ENCODE measurements around the gene WDR48. TPM values are rescaled to one million over a fixed set of nuclear protein-coding genes. Genes with fewer than 3 reads are reported as not detected.

WDR48 gene
- total and polyA plus RNA-seq, 9 of the 15 experiments (the other 6 are each of a cell fraction or from before 2014, with no cell fraction given), result 26.6 to 70.6 (median 48.0) TPM

DNA sequence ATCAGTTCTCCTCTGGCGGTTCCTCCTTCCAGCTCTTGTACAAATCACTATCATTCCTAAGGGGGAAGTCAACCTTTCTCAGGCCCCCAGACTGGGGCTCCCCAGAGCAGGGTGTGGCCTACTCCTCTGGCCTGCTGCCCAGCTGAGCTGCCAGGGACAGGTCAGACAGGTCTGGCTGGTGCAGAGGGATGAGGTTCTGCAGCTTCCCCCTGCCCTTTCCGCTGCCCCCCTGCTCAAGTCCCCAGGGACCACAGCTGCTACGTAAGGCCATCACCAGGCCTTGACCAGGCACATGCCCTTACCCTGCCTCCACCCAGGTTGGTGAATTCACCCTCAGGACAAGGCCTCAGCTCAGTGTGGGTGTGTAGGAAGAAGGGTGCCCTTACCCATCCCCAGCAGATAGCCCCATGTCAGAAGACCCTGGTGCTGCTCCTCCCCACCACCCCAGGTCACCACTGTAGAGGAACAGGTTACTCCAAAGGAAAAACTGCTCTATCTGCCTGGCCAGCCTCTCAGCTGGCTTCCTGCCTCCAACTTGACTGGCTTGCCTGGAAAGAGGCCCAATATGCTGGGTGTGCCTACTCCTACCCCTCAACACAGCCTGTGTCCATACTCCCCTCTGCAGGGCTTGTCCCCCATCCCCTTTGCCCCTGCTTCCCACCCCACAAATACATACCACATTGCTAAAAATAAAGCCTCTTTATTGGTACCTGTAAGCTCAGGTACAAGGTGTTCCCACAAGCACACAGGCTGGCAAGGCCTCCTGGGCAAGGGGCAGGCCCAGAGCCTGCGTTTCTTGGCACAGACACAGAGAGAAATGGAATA lies 89.6 kb downstream of the WDR48 start (continued):
- TF ChIP-seq, protein P1, sequence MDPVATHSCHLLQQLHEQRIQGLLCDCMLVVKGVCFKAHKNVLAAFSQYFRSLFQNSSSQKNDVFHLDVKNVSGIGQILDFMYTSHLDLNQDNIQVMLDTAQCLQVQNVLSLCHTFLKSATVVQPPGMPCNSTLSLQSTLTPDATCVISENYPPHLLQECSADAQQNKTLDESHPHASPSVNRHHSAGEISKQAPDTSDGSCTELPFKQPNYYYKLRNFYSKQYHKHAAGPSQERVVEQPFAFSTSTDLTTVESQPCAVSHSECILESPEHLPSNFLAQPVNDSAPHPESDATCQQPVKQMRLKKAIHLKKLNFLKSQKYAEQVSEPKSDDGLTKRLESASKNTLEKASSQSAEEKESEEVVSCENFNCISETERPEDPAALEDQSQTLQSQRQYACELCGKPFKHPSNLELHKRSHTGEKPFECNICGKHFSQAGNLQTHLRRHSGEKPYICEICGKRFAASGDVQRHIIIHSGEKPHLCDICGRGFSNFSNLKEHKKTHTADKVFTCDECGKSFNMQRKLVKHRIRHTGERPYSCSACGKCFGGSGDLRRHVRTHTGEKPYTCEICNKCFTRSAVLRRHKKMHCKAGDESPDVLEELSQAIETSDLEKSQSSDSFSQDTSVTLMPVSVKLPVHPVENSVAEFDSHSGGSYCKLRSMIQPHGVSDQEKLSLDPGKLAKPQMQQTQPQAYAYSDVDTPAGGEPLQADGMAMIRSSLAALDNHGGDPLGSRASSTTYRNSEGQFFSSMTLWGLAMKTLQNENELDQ (CRISPR knock-in tag; IDR thresholded peaks at IDR 0.05; ENCODE audit: borderline replicate concordance), result 0 out of 2 replicates have a peak, but pooled peaks have one; percentile 48
- TF ChIP-seq POLR2H (tag; IDR thresholded peaks at IDR 0.05; ENCODE audit: low read depth) (no peak), FOXA3 (CRISPR knock-in tag; conservative IDR thresholded peaks at IDR 0.05 in 1 of 2, IDR thresholded peaks at IDR 0.05 in 1 of 2) (no peak), SIN3A (IDR thresholded peaks at IDR 0.05; ENCODE audit: borderline replicate concordance in 2 of 2, control insufficient read depth in 1 of 2, low read depth in 2 of 2, low read length in 2 of 2) (0 out of 4 replicates have a peak, but pooled peaks of 1 of the 2 experiments have one; percentile 6), BCLAF1 (IDR thresholded peaks at IDR 0.05; ENCODE audit: borderline replicate concordance in 1 of 2, control insufficient read depth in 1 of 2, low read depth in 2 of 2, low read length in 1 of 2) (peak in 1 of 2 experiments; percentile 21; a peak in 1 of 4 replicates), POLR2AphosphoS2 (IDR thresholded peaks at IDR 0.05; ENCODE audit: low read length) (peak; percentile 61; the same call in 1 of the 2 replicates), POLR2A (conservative IDR thresholded peaks at IDR 0.05) (peak; percentile 53), POLR2G (IDR thresholded peaks at IDR 0.05; ENCODE audit: low read depth, low read length) (peak; percentile 69), ZBTB11 (CRISPR knock-in tag; IDR thresholded peaks at IDR 0.05) (no peak), ZNF778 (CRISPR knock-in tag; IDR thresholded peaks at IDR 0.05) (no peak)
